GM10266 (cell line): ENCODE measurements around the gene IVD.

Experiments
- DNase-seq: peaks from one replicate; pipeline ENCODE4 v3.0.0; 2012; ENCODE audit errors: extremely low spot score
- CTCF ChIP-seq: IDR thresholded peaks from 2 replicates; pipeline ENCODE4 v1.5.1; 2012; ENCODE audit warnings: mild to moderate bottlenecking, low read depth; ENCODE audit not compliant: control insufficient read depth, insufficient read depth; ENCODE audit errors: missing control alignments

The IVD gene

GRCh38 chr15:40463279-40463678 is 57.7 kb downstream of the IVD start:
- no peak for TF ChIP-seq CTCF
- no peak for DNase-seq

- TF ChIP-seq CTCF, result no peak
- DNase-seq, result no peak
Measured at GRCh38 chr15:40463886-40464545, 58.4 kb downstream of the IVD start.

DNA sequence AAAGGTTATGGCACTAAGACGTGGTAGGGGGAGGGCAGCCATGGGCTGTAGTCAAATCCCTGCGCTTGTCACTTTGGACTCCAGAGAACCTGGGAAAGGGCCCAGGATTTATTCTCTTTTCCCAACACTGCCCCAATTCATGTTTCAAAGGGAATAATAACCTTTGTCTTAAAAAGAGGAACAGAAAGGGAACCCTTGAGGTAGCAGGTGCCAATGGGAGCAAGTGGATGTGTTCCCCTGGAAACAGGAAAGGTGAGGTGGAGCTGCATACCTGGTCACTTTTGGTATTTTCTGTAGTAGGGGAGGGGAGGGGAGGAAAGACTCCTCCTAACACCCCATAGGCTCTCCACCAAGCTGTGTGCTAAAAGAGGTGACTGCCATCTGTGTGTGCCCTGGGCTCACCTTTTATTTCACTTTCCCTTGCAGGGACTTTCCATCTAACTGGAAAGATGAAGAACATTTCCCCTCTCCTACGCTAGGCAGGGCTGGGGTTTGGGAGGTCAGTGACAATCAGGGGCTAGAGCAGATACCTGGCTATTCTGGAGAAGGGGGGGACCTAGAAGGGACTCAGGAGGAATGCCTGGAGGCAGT is 59.1 kb downstream of the IVD start:
- no peak for TF ChIP-seq CTCF
- DNase-seq, result peak; percentile 58

DNA sequence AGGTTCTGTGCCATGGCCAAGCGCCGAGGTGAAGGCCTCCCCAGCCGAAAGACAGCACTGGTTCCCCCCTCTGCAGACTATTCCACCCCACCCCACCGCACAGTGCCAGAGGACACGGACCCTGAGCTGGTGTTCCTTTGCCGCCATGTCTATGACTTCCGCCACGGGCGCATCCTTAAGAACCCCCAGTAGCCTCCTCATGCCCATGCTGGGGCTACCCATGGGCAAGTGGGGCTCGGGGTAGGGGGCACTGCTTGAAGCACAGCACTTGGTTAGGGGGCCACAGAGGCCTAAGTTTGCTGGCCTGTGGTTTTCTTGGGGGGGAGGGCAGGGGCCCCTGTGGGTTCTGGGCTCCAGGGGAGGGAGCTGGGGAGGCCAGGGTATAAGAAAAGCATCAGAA is 60.3 kb downstream of the IVD start:
- no peak for DNase-seq
- TF ChIP-seq CTCF, result no peak

- DNase-seq, result no peak
- TF ChIP-seq CTCF, result no peak
Measured at GRCh38 chr15:40466426-40467260, 61.0 kb downstream of the IVD start.

- TF ChIP-seq CTCF, result no peak
- DNase-seq, result no peak
Measured at GRCh38 chr15:40467261-40467615, 61.6 kb downstream of the IVD start.

DNA sequence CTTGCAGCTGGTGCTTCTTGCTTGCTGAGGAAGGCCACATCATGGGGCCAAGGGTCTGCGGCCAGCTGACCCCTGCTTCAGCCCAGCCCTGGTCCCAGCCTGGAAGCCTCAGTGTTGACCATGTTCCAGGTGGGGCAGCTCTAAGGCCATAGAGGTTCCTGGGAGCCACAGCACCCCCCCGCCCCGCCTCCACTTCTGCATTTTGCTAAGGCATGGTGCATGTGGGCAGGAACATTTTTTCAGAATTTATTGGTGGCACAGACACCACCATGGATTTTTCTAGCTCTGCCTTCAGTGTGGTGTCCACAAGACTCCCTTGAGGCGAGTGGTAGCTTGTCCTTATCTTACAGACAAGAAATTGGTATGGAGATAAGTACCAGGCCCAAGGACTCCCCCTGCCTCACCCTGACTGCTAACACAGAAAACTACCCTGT is 63.3 kb downstream of the IVD start:
- no peak for DNase-seq

More for the DNA sequence above, 63.3 kb downstream of the IVD start:
- no peak for TF ChIP-seq CTCF
